HL-60 (cell line): ENCODE data around the gene DLG3.

Experiments used
- GABPA ChIP-seq: IDR thresholded peaks from 2 replicates; pipeline ENCODE4 v1.6.1; 2012; ENCODE audit warnings: low read depth
- POLR2AphosphoS5 ChIP-seq: IDR thresholded peaks from 2 replicates; pipeline ENCODE4 v1.6.1; 2012; ENCODE audit warnings: low read depth
- TF ChIP-seq, protein P1 (sequence below): IDR thresholded peaks from one replicate; pipeline ENCODE4 v1.5.1; 2011; ENCODE audit warnings: low read length, control low read depth, inconsistent platforms; ENCODE audit not compliant: insufficient read depth
- TF ChIP-seq, protein P2 (sequence below): IDR thresholded peaks from 2 replicates; pipeline ENCODE4 v1.6.1; 2012; ENCODE audit warnings: low read depth; ENCODE audit not compliant: insufficient replicate concordance

DNA sequence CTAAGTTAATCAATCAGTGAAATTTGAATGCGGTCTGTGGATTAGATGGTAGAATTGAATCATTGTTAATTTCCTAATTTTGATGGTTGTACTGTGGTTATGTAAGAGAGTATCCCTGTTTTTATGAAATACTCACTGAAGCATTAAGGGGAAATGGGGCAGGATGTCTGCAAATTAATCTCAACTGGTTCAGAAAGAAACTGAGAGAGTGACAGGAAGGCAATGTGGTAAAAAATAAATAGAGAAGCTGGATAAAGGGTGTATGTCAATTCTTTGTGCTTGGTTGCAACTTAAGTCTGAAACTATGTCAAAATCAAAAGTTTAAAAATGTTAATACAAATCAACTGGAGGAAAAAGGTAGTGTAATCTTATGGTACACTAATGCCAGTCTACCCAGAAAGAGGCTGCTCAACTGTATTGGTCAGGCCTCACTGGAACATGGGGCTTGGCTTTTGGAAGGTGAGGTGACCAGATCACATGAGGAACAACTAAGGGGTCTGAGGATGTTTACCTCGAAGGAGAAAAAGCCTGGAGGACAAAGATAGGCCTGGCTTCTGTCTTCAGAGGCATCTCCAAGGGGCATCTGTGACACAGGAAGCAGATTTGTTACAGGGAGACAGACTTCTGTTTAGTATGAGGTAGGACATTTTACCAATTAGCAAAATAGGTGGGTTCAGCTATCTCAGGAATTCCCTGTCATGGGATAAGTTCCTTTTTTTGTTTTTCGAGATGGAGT, 83.1 kb downstream of the DLG3 start:
- TF ChIP-seq, protein P1, sequence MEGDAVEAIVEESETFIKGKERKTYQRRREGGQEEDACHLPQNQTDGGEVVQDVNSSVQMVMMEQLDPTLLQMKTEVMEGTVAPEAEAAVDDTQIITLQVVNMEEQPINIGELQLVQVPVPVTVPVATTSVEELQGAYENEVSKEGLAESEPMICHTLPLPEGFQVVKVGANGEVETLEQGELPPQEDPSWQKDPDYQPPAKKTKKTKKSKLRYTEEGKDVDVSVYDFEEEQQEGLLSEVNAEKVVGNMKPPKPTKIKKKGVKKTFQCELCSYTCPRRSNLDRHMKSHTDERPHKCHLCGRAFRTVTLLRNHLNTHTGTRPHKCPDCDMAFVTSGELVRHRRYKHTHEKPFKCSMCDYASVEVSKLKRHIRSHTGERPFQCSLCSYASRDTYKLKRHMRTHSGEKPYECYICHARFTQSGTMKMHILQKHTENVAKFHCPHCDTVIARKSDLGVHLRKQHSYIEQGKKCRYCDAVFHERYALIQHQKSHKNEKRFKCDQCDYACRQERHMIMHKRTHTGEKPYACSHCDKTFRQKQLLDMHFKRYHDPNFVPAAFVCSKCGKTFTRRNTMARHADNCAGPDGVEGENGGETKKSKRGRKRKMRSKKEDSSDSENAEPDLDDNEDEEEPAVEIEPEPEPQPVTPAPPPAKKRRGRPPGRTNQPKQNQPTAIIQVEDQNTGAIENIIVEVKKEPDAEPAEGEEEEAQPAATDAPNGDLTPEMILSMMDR: no peak
- TF ChIP-seq GABPA (no peak), POLR2AphosphoS5 (no peak)
- TF ChIP-seq, protein P2, sequence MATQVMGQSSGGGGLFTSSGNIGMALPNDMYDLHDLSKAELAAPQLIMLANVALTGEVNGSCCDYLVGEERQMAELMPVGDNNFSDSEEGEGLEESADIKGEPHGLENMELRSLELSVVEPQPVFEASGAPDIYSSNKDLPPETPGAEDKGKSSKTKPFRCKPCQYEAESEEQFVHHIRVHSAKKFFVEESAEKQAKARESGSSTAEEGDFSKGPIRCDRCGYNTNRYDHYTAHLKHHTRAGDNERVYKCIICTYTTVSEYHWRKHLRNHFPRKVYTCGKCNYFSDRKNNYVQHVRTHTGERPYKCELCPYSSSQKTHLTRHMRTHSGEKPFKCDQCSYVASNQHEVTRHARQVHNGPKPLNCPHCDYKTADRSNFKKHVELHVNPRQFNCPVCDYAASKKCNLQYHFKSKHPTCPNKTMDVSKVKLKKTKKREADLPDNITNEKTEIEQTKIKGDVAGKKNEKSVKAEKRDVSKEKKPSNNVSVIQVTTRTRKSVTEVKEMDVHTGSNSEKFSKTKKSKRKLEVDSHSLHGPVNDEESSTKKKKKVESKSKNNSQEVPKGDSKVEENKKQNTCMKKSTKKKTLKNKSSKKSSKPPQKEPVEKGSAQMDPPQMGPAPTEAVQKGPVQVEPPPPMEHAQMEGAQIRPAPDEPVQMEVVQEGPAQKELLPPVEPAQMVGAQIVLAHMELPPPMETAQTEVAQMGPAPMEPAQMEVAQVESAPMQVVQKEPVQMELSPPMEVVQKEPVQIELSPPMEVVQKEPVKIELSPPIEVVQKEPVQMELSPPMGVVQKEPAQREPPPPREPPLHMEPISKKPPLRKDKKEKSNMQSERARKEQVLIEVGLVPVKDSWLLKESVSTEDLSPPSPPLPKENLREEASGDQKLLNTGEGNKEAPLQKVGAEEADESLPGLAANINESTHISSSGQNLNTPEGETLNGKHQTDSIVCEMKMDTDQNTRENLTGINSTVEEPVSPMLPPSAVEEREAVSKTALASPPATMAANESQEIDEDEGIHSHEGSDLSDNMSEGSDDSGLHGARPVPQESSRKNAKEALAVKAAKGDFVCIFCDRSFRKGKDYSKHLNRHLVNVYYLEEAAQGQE: no peak
